B cell (primary cell): ENCODE measurements around the gene PTBP3. TPM values are rescaled to one million over a fixed set of nuclear protein-coding genes. Genes with fewer than 3 reads are reported as not detected.

Experiments
- ATAC-seq: fragments of 200-7000 bp; cut with Tn5 transposase; one replicate; pipeline ENCODE4 v1.10.0; 2021; ENCODE audit warnings: low read depth, mild to moderate bottlenecking, moderate number of reproducible peaks, moderate library complexity
- CTCF ChIA-PET: fragments of 350-600 bp; sonication (Branson Sonifier 250); formaldehyde crosslinking; loops from one replicate; lab custom pipeline; 2021; ENCODE audit warnings: antibody characterized with exemption, inconsistent platforms; lab: Charles Lee
- POLR2A ChIA-PET: fragments of 350-600 bp; sonication (Branson Sonifier 250); formaldehyde crosslinking; loops from one replicate; lab custom pipeline; 2021; ENCODE audit warnings: antibody characterized with exemption; lab: Charles Lee
- DNase-seq: peaks from one replicate; pipeline ENCODE4 v3.0.0; 2013
- H2AFZ ChIP-seq: 2 replicates; pipeline ENCODE4 v1.6.1; 2012; ENCODE audit warnings: mild to moderate bottlenecking, low read depth, low read length; ENCODE audit not compliant: insufficient read depth, poor library complexity, severe bottlenecking
- H3K27ac ChIP-seq, 2 donors: 1 replicate in 1 of 2; 2 replicates in 1 of 2; pipeline ENCODE4 v1.5.1; 2012 to 2013; ENCODE audit warnings: low read length in 2 of 2, mild to moderate bottlenecking in 2 of 2, moderate library complexity in 1 of 2
- H3K27me3 ChIP-seq, 4 experiments: fragments of 200-600 bp in 1 of 4; sonication (generic) in 1 of 4; replicated peaks in 1 of 4; 1 replicate in 2 of 4; 2 replicates in 2 of 4; pipeline versions ENCODE4 v1.6.1 to v1.7.0; 2013 to 2016; ENCODE audit warnings: low read length in 3 of 4, mild to moderate bottlenecking in 2 of 4, mixed read lengths in 1 of 4, moderate library complexity in 1 of 4; ENCODE audit not compliant: insufficient read depth in 4 of 4, control insufficient read depth in 3 of 4; ENCODE audit errors: control extremely low read depth in 1 of 4
- H3K36me3 ChIP-seq, 2 experiments: replicated peaks in 1 of 2; 1 replicate in 1 of 2; 2 replicates in 1 of 2; pipeline versions ENCODE4 v1.6.1 to v1.7.1; 2013; ENCODE audit warnings: low read length in 1 of 2; ENCODE audit not compliant: insufficient read depth in 2 of 2, control insufficient read depth in 1 of 2; ENCODE audit errors: control extremely low read depth in 1 of 2, extremely low read depth in 1 of 2
- H3K4me1 ChIP-seq, 2 donors: fragments of 200-600 bp in 1 of 2; sonication (generic) in 1 of 2; 1 replicate in 1 of 2; 2 replicates in 1 of 2; pipeline versions ENCODE4 v1.5.1 to v1.6.1; 2013 to 2017; ENCODE audit warnings: low read length in 2 of 2; ENCODE audit not compliant: control insufficient read depth in 2 of 2, insufficient read depth in 2 of 2
- H3K4me2 ChIP-seq: replicated peaks from 2 replicates; pipeline ENCODE3; 2012; ENCODE audit warnings: mild to moderate bottlenecking, low read depth, low read length; ENCODE audit not compliant: poor library complexity, severe bottlenecking
- H3K4me3 ChIP-seq, 5 experiments: fragments of 200-600 bp in 1 of 5; sonication (generic) in 1 of 5; 1 replicate in 3 of 5; 2 replicates in 2 of 5; pipeline versions ENCODE4 v1.5.1 to v1.7.0; 2011 to 2016; ENCODE audit warnings: low read length in 4 of 5, mild to moderate bottlenecking in 4 of 5, low read depth in 2 of 5, control low read depth in 1 of 5, moderate library complexity in 1 of 5; ENCODE audit not compliant: insufficient read depth in 1 of 5; ENCODE audit errors: control extremely low read depth in 1 of 5, extremely low read depth in 1 of 5
- H3K79me2 ChIP-seq: fragments of 200-600 bp; sonication (generic); one replicate; pipeline ENCODE4 v1.6.0; 2016; ENCODE audit warnings: low read length; ENCODE audit not compliant: control insufficient read depth, insufficient read depth
- H3K9ac ChIP-seq: fragments of 200-600 bp; sonication (generic); 2 replicates; pipeline ENCODE4 v1.6.1; 2017; ENCODE audit warnings: mild to moderate bottlenecking, low read length, moderate library complexity
- H3K9me3 ChIP-seq, 3 donors: one replicate each; pipeline versions ENCODE4 v1.6.1 to v1.7.1; 2013; ENCODE audit warnings: low read length in 2 of 3; ENCODE audit not compliant: control insufficient read depth in 2 of 3, insufficient read depth in 1 of 3; ENCODE audit errors: control extremely low read depth in 1 of 3
- H4K20me1 ChIP-seq: 2 replicates; pipeline ENCODE4 v1.6.0; 2012; ENCODE audit warnings: mild to moderate bottlenecking, low read length; ENCODE audit not compliant: insufficient read depth, control insufficient read depth, poor library complexity, severe bottlenecking
- H3K27ac Mint-ChIP-seq: one replicate; pipeline ENCODE4 v1.8.0; 2021; ENCODE audit warnings: mixed read lengths
- H3K27me3 Mint-ChIP-seq: one replicate; pipeline ENCODE4 v1.8.0; 2021; ENCODE audit warnings: mixed read lengths
- H3K4me1 Mint-ChIP-seq: one replicate; pipeline ENCODE4 v1.8.0; 2021; ENCODE audit warnings: mixed read lengths
- H3K4me3 Mint-ChIP-seq: one replicate; pipeline ENCODE4 v1.8.0; 2021; ENCODE audit warnings: mixed read lengths
- H3K9me3 Mint-ChIP-seq: one replicate; pipeline ENCODE4 v1.8.0; 2022; ENCODE audit warnings: mixed read lengths; ENCODE audit not compliant: insufficient read depth
- EZH2 ChIP-seq: IDR thresholded peaks from 2 replicates; pipeline ENCODE4 v1.6.1; 2012; ENCODE audit warnings: borderline replicate concordance, low read depth, mild to moderate bottlenecking, moderate library complexity, low read length; ENCODE audit not compliant: insufficient read depth, poor library complexity, severe bottlenecking
- WGBS: methylation state at CpG from one replicate; pipeline ENCODE4 v1.1.5; 2013; ENCODE audit warnings: missing lambda C conversion rate; ENCODE audit not compliant: insufficient coverage; 5-methylcytosine and 5-hydroxymethylcytosine counted together
- intact Hi-C: fragments of 100-400 bp; cut with micrococcal nuclease; formaldehyde crosslinking; loops from one replicate; pipeline ENCODE4 v1.10.0; 2022
- polyA plus RNA-seq: library from polyadenylated mRNA; depleted of rRNA; stranded (reverse); fragments of >200 nt; gene quantifications from 2 replicates; pipeline ENCODE4 v1.2.3, GENCODE V29; 2012
- total RNA-seq, 2 donors: library from RNA; stranded (reverse); fragments of 120-200 nt in 1 of 2; gene quantifications; 1 replicate in 1 of 2; 2 replicates in 1 of 2; pipeline versions ENCODE4 v1.2.3 to v1.2.4, GENCODE V29; 2013 to 2022
- TF ChIP-seq, protein P1 (sequence below): fragments of 200-600 bp; IDR thresholded peaks from one replicate; pipeline ENCODE4 v1.8.0; 2022; ENCODE audit warnings: antibody characterized with exemption, mild to moderate bottlenecking

The PTBP3 gene
- total and polyA plus RNA-seq, 2 donors (not counting 1 experiment from before 2014, with no cell fraction given) = 22.8 to 133 TPM

DNA sequence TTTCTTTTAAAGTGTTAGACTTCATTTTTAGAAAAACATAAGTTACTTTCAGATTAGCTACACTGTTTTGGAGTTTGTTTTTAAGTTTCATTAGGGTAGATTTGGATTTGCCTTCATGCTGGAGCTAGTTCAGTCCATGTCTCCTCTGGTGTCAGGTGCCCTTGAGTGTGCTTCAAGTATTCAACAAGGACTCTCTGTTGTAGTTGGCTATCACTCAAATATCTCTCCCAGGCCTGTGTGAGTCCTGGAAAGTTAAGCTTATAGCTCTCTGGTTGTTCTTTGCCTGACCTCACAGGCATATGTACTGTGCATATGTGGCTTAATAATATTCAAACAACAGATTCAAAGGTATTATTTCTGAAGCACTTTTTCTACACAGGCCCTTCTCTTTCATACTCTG is 45.4 kb downstream of the PTBP3 start:
- no peak overlapping the region for H3K27ac Mint-ChIP-seq
- H3K4me1 Mint-ChIP-seq = peaks cover 24% of the 10 kb centered on the region
- Histone ChIP-seq H3K9me3 (peaks cover 0 to 30% (median 22%) of the 10 kb centered on the region in 3 donors), H3K4me1 (peaks cover 0 to 5% of the 10 kb centered on the region in 2 donors), H3K9ac (no peak overlapping the region), H3K79me2 (peaks cover 98% of the 10 kb centered on the region), H3K27ac (no peak overlapping the region), H3K36me3 (peaks cover 5 to 26% of the 10 kb centered on the region in 2 experiments), H3K4me2 (no peak overlapping the region), H2AFZ (no peak overlapping the region), H3K27me3 (no peaks in the 10 kb centered on the region), H3K4me3 (no peak overlapping the region), H4K20me1 (peaks cover 22% of the 10 kb centered on the region)
- H3K9me3 Mint-ChIP-seq = peaks cover 12% of the 10 kb centered on the region
- POLR2A ChIA-PET = no interaction called here
- DNase-seq = no peak
- TF ChIP-seq, protein P1, sequence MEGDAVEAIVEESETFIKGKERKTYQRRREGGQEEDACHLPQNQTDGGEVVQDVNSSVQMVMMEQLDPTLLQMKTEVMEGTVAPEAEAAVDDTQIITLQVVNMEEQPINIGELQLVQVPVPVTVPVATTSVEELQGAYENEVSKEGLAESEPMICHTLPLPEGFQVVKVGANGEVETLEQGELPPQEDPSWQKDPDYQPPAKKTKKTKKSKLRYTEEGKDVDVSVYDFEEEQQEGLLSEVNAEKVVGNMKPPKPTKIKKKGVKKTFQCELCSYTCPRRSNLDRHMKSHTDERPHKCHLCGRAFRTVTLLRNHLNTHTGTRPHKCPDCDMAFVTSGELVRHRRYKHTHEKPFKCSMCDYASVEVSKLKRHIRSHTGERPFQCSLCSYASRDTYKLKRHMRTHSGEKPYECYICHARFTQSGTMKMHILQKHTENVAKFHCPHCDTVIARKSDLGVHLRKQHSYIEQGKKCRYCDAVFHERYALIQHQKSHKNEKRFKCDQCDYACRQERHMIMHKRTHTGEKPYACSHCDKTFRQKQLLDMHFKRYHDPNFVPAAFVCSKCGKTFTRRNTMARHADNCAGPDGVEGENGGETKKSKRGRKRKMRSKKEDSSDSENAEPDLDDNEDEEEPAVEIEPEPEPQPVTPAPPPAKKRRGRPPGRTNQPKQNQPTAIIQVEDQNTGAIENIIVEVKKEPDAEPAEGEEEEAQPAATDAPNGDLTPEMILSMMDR = no peak
- TF ChIP-seq EZH2 = no peak
- H3K27me3 Mint-ChIP-seq = no peaks in the 10 kb centered on the region
- intact Hi-C loops = loop anchor here (5.0 kb wide), 1 partner anchor 44 kb away; the partner anchor contains the start of gene PTBP3
- CTCF ChIA-PET = no interaction called here
- no peak overlapping the region for H3K4me3 Mint-ChIP-seq
- ATAC-seq = no peak

- no peak overlapping the region for H3K27ac ChIP-seq
- ATAC-seq (no peak), DNase-seq (no peak)
- peaks cover 3 to 26% of the 10 kb centered on the region in 2 experiments for H3K36me3 ChIP-seq
- H3K4me1 Mint-ChIP-seq = peaks cover 21% of the 10 kb centered on the region
- H3K9ac ChIP-seq = no peak overlapping the region
- TF ChIP-seq EZH2 = no peak
- TF ChIP-seq, protein P1 = no peak
- peaks cover 19% of the 10 kb centered on the region for H4K20me1 ChIP-seq
- no peak overlapping the region for H3K4me3 Mint-ChIP-seq
- no peak overlapping the region for H3K27ac Mint-ChIP-seq
- H3K4me2 ChIP-seq = no peak overlapping the region
- intact Hi-C loops = loop anchor here (5.0 kb wide), 1 partner anchor 45 kb away; the partner anchor contains the start of gene PTBP3
- peaks cover 0 to 30% (median 25%) of the 10 kb centered on the region in 3 donors for H3K9me3 ChIP-seq
- CTCF ChIA-PET = no interaction called here
- no peaks in the 10 kb centered on the region for H3K4me1 ChIP-seq
- peaks cover 100% of the 10 kb centered on the region for H3K79me2 ChIP-seq
- no peaks in the 10 kb centered on the region for H3K27me3 Mint-ChIP-seq
- no peak overlapping the region for H3K4me3 ChIP-seq
- no CpG with 5 or more reads among the region's 2 CpGs for WGBS
- POLR2A ChIA-PET = no interaction called here
- peaks cover 14% of the 10 kb centered on the region for H3K9me3 Mint-ChIP-seq
- no peaks in the 10 kb centered on the region for H3K27me3 ChIP-seq
- H2AFZ ChIP-seq = no peak overlapping the region
Measured at GRCh38 chr9:112286926-112287325, 46.5 kb downstream of the PTBP3 start.
